Stimulated activated CD8-positive, alpha-beta memory T cell treated with anti-CD3 and anti-CD28 coated beads, Interleukin-4, amount 100 ng/mL, for 48 hours (primary cell): Measurements from ENCODE around the gene EXOC3L2.
"Not testable (repeated sequence)": the region's sequence is repeated elsewhere in the genome, so short reads cannot be mapped to it uniquely, and the experiment has no call there.

Experiments
- DNase-seq: peaks from one replicate; pipeline ENCODE4 v3.0.0-alpha.2; 2020

The EXOC3L2 gene

DNA sequence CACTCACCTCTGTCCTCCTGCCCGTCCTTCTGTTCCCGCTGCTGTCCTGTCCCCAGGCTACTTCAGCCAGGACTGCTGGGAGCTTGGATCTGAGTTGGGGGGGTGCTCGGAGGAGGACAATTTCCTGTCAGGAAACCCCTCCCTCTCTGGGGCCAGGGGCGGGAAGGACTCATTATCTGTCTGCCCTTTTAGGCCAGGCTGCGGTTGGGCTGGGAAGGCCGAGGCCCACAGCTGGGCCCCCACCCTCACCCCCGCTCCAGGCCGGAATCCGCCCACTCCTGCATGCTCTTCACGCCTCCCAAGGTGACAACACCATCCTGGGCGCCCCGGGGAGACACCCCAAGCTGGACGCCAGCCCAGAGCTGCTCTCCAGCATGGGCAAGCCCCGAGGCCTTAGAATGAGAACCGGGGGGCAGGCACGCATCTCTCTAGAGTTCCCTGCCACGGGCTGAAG, at the start of gene EXOC3L2:
TSS of gene EXOC3L2 (minus strand) at position 74 of the 454 bp plus-strand sequence. CDS start 6,362 bp downstream, outside the sequence.
- no peak for DNase-seq

DNA sequence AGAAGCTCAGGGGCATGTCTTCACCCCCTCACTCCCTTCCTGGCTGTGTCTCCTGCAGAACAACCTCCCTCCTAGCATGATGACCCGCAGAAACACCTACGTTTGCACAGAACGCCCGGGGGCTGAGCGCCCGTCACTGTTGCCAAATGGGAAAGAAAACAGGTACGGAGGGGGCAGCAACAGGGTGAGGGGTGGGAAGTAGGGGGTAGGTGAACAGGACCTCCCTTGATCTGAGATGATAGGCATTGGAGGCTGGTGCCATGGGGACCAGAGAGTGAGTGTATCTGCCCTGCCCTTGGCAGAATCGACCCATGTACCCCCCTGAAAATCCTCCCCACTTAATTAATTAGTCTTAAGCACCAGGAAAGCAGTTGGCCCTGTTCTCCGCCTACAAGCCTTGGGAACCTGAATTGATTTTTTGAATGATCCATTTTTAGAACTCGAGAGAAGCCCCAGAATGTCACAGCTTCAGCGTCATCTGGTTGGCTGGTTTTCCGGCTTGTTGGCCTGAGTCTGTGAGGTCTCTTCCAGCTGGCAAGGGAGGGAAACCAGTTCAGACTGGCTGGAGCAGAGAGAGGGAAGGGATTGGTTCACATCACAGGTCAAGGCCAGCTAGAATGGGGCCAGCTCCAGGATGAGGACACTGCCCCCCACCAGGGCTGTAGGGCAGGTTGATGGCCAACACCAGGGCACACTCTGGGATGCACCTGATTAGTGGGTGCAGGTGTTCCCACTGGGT, 49.3 kb upstream of the EXOC3L2 start:
- DNase-seq: no peak

DNA sequence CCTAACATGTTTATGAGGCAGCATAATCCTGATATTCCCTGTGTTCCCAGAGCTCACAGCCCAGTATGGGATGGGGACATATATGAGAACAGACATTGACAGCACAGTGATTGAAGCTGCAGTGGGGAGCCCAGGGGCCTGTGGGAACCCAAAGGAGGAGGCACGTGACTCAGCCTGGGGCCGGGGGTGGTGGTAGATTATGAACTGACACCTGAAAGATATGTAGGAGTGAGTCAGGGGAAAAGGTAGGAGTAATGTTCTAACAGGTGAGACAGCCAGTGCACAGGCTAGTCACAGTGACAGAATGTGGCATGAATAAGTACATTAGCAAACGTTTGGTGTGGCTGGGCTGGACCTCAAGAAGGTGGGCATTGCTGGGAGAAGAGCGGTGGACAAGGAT, 48.5 kb upstream of the EXOC3L2 start:
- peak; percentile 66 for DNase-seq

DNA sequence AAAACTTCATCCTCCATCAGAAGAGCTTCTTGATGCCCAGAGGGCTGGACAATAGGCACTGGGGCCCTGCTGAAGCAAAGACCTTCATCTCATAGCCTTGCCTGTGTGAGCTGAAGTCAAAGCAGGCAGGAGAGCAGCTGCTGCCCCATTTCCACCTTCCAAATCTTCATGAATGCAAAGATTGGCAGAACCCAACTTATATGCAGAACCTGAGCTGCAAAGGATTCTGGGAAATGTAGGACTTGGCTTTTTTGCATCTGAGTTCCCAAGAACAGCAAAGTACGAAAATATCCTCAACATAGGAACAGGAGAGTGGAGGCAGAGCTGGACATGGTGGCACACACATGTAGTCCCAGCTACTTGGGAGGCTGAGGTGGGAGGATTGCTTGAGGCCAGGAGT, 46.6 kb upstream of the EXOC3L2 start:
- no peak for DNase-seq

DNA sequence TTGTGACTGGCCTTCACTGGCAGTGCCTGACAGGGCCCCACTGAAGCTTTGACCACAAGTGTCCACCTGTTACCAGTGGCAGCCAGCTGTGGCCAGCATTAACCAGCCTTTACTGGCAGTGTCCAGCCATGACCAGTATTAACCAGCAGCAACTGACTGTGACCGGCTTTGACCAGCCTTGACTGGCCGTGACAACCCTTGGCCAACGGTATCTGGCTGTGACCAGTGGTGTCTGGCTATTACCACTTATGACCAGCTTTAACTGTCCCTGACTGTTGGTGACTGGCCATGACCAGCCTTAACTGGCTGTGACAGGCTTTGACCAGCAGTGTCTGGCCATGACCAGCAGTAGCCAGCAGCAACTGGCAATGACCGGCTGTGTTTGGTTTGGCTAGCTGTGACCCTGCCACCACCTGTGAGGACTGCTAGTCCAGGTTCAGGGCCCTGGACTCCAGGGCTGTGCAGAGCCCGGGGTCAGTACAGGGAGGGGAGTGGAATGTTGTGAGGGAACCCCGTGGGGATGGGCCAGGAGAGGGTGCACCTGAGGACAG, 45.2 kb upstream of the EXOC3L2 start:
- no peak for DNase-seq

DNA sequence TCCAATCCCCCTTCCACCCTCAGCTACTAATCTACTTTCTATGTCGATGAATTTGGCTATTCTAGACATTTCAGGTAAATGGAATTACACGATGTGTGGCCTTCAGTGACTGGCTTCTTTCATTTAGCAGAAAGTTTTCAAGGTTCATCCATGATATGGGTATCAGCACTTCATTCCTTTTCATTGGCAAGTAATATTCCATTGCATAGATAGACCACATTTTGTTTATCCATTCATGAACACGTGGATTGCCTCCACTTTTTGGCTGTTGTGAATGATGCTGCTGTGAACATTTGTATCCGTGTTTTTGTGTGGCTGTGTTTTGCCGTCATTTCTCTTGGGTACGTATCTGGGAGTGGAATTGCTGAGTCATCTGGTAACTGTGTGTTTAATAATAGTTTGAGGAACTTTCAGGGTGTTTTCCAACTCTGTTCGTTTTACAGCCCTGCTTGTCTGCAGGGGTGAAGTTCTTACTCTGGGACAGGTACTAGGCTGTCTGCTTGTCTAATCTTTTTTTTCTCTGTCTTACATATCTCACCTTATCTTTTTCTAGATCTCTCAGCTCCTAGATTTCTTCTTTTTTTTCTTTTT, 38.3 kb upstream of the EXOC3L2 start:
- DNase-seq: no peak

DNA sequence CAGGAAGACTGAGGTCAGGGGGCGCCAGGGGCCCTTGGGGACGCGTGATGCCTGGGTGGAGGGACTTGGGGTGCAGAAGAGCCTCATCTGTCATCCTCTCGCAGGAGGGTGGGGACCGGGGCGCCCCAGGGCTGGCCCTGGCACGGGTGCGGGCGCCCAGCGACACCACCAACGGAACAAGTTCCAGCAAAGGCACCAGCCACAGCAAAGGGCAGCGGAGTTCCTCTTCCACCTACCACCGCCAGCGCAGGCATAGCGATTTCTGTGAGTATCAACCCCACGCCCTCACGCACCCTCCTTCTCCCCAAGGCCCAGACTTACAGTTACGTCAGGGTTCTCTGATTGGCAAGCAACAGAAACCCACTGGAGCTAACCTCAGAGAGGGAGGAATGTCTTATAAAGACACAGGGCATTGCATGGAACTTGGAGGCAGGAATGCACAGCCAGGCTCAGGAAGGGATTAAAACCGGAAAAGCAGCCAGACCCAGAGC, 35.3 kb upstream of the EXOC3L2 start:
- DNase-seq: no peak

DNA sequence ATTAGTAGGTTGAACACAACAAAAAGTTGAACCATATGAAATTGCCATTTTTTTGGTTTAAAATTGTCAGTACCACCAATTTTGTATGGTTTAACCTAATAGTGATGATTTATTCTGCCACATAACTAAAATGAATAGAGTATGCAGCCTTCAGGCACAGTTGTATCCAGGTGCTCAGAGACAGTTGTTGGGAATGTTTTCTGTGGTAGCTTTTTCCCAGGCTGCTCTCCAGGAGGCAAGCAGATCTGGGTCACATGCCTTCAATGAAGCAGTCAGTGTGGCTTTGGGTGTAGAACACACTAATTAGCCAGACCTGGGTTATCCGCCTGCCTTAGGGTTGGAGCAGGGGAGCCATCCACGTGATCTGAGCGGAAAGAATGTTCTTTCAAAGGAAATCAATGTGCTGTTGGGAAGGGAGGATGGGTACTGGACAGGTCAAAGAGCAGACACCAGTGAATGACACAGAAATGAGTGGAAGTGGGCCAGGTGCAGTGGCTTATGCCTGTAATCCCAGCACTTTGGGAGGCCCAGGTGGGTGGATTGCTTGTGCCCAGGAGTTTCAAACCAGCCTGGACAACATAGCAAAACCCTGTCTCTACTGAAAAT, 34.5 kb upstream of the EXOC3L2 start:
- DNase-seq: no peak

DNA sequence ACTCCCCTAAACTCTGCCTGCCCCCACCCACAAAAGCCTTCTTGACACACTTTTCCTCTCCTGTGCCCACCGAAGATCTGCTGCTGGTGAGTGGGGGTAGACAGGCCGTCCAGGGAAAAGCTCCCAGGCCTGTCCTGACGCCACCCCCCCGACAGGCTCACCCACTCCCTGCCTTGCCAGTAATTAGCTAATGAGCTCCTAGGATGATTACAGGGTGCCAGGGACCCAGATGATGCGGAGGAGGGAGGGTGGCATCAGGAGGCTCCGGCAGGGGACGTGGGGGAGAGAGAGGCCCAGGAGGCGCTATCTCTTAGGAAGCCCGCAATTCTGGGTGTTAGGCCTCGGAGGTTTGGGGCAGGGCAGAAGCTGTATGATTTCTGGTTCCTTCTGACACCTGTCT, 32.9 kb upstream of the EXOC3L2 start:
- no peak for DNase-seq

DNA sequence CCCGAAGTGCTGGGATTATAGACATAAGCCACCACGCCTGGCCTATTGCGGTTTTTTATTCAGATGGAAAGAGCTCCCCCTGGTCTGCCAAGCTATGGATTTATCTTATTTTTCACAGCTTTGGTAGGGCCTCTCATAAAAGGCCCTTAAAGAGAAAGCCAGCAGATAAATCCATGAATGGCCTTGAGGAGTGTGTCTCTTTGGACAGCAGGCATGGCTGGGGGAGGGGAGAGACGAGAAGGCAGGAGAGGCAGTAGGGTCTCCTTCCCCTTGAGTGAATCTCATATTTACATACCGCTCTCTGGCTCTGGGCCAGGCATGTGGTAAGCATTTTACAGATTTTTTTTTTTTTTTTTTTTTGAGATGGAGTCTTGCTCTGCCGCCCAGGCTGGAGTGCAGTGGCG, 31.1 kb upstream of the EXOC3L2 start:
- DNase-seq: no peak

DNA sequence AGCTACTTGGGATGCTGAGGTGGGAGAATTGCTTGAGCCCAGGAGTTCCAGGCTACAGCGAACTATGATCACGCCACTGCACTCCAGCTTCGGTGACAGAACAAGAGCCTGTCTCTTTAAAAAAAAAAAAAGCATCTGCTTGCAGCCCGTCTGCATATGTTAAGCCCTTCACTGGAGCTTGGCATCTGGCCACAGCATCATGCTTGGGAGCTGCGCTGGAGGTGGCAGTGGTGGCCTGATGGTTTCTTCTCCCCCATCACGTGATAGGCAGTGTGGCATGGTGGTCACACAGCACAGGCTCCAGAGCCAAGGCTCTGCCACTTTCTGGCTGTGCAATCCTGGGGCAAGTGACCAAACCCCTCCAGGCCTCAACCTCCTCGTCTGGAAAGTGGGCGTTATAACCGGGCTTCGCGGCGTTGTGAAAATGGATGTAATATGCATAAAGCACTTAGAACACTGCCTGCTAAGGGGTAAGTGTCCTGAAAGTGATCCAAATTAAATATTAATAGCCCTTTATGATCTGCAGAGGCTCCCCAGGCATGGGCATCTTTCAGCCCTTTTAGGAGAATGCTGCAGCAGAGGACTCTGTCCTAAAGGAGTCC, 30.3 kb upstream of the EXOC3L2 start:
- DNase-seq: no peak

DNA sequence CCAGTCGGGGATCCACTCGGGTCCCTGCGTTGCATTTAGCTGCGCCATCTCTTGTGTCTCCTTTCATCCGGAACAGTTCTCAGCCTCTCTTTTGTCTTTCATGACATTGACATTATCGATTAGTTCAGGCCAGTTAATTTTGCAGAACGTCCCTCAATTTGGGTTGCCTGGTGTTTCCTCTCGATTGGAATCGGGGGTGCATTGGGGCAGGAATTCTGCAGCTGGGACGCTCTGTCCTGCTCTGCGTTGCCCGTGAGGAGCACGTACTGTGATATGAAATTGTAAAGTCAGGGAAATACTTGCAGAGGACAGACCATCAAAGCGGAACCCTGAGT, 28.3 kb upstream of the EXOC3L2 start:
- DNase-seq: no peak

DNA sequence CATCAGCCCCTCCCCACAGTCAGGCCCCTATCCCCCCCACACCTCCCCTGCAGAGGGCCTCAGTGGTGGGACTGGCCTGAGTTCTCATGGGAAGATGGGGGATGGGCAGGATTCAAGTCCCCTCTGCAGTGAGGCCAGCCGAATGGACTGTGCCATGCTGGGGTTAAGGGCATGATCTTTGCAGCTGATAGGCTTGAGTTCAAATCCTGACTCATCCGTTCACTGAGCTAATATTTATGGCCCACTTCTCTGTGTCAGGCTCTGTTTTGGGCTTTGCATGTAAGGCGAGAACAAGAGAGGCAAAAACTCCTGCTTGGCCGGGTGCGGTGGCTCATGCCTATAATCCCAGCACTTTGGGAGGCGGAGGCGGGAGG, 26.5 kb upstream of the EXOC3L2 start:
- DNase-seq: no peak

DNA sequence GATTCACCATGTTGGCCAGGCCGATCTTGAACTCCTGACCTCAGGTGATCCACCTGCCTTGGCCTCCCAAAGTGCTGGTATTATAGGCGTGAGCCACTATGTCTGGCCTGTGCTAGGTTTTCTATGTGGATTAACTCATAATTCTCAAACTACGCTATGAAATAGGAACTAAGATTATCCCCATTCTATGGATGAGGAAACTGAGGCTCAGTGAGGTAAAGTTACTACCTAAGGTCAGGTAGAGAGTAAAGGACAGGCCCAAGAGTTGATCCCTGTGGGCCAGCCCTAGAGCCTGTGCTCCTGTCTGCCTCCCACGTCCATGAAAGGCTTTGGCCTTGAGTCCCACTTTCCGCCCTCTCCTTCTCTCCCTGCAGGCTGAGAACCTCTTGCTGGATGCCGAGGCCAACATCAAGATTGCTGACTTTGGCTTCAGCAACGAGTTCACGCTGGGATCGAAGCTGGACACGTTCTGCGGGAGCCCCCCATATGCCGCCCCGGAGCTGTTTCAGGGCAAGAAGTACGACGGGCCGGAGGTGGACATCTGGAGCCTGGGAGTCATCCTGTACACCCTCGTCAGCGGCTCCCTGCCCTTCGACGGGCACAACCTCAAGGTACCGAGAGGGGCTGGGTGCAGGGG, 26.0 kb upstream of the EXOC3L2 start:
- DNase-seq: no peak

DNA sequence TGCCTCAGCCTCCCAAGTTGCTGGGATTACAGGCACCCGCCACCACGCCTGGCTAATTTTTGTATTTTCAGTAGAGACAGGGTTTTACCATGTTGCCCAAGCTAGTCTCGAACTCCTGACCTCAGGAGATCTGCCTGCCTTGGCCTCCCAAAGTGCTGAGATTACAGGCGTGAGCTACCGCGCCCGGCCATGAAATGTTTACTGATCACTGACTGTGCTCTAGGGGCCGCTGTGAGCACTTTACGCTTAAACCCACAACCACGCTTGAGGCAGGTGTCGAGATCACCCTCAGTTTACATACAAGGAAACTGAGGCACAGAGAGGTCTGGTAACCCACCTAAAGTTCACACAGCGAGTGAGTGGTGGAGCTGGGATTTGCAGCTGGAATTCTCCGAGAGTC, 24.7 kb upstream of the EXOC3L2 start:
- DNase-seq: not testable (repeated sequence)

DNA sequence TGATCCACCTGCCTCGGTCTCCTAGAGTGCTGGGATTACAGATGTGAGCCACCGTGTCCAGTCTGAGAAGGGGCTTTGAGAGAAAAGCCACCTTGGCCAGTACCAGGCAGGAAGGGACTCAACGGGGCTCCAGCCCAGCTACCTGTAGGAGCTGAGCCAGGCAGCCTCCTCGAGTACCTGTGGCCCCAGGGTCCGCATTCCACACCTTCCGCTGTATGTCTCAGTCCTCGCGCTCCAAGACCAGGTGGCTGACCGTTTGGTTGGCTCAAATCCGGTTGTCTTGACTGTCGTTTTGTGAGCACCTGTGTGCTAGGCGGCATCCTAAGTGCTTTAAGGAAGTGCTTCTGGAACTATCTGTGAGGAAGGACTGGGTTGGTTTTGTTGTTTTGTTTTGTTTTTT, 22.1 kb upstream of the EXOC3L2 start:
- no peak for DNase-seq

DNA sequence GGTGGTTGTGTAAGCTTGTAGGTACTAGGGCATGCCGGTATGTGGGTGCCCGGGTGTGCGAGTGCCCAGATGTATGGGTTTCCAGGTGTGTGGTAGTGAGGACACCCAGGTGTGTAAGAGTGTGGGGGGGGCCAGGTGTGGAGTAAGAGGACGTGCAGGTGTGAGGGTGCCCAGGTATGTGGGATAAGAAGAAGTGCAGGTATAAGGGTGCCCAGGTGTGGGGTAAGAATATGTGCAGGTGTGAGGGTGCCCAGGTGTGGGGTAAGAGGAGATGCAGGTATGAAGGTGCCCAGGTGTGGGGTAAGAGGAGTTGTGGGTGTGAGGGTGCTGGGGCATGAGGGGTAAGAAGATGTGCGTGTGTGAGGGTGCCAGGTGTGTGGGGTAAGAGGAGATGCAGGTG, 20.2 kb upstream of the EXOC3L2 start:
- DNase-seq: no peak

DNA sequence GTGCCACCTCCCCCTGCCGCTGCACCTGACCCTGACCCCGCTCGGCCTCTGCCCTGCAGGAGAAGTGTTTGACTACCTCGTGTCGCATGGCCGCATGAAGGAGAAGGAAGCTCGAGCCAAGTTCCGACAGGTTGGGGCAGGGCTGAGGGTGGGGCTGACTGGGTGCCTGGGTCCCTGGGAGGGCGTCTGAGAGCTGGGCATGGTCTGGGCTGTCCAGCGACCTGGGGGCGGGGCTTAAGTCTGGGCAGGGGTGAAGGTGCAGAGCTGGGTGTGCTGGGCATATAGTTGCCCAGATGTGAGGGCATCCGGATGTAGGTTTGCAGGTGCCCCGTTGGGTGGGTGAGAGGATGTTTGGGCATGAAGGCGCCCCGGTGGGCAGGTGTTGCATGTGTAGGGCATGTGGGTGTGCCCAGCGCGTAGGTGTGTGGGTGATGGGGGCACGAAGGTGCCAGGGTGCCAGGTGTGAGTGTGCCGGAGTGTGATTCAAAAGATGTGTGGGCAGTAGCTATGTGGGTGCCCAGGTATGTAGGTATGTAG, 19.6 kb upstream of the EXOC3L2 start:
- DNase-seq: no peak

DNA sequence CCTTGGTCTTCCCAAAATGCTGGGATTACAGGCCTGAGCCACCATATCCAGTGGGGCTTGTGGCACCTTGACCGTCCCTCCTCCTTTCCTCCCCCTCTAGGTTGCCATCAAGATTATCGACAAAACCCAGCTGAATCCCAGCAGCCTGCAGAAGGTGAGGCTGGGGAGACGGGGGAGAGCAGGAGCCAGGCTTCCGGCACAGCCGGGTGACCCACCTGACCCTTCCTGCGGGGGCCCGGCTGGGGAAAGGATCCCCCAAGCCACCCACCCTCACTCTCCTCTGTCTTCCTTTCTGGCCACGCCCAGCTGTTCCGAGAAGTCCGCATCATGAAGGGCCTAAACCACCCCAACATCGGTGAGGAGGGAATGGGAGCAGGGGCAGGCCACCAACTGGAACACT, 17.8 kb upstream of the EXOC3L2 start:
- no peak for DNase-seq

DNA sequence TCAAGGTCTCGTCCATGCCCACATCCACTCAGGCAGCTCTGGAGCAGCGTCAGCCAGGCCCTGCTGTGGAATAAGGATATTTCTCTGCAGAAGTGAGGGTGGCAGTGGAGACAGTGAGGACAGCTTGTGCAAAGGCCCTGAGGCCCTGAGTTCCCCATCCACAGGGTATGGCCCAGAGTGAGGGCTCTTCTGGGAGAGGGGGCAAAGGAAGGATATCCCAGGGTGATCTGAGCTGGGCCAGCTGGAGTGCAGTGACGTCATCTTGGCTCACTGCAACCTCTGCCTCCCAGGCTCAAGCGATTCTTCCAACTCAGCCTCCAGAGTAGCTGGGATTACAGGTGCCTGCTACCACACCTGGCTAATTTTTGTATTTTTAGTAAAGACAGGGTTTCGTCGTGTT, 17.4 kb upstream of the EXOC3L2 start:
- no peak for DNase-seq

DNA sequence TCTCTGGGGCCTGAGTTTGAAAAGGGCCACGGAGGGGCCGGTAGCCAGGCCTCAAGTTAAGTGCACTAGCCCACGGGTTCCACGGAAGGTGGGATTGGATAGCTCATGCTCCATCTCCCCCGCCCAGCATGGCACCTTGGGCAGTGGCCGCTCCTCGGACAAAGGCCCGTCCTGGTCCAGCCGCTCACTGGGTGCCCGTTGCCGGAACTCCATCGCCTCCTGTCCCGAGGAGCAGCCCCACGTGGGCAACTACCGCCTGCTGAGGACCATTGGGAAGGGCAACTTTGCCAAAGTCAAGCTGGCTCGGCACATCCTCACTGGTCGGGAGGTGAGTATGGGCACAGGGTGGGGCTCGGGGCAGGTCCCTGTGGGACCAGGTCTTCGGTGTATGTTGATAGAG, 13.7 kb upstream of the EXOC3L2 start:
- DNase-seq: no peak

DNA sequence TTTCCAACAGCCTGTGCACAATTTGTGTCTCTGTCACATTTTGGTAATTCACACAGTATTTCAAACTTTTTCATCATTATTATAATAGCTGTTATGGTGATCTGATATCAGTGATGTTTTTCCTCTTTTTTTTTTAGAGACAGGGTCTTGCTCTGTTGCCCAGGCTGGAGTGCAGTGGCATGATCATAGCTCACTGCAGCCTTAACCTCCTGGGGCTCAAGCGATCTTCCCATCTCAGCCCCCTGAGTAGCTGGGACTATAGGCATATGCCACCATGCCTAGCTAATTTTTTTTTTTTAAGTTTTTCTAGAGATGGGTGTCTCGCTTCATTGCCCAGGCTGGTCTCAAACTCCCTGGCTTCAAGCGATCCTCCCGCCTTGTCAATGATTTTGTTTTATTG, 11.6 kb upstream of the EXOC3L2 start:
- no peak for DNase-seq

DNA sequence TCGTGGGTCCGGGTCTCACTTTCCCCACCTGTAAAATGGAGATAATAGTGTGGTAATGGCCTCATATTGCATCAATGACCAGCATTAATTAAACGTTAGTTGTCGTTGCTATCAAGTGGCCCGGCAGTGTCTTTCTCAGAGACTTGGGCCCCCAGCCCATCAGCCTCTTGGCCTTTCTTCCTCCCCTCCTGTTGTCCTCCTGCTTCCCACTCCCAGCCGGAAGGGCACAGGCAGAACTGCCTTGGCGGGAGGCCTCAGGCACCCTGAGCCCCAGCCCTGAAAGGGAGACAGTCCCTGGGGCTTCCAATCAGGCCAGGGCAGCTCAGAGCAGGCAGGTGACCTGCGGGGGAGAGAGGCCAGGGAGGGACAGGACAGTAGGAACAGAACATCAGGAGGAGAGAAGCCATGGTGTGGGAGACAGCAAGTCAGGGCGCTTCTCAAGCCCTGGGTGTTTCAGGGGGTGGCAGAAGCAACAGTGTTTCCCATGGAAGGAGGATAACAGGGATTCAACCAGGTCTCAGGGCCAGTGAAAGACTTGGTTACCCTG, 10.5 kb upstream of the EXOC3L2 start:
- no peak for DNase-seq
